ENCODE data around the gene PARP11.

PARP11 gene

DNA sequence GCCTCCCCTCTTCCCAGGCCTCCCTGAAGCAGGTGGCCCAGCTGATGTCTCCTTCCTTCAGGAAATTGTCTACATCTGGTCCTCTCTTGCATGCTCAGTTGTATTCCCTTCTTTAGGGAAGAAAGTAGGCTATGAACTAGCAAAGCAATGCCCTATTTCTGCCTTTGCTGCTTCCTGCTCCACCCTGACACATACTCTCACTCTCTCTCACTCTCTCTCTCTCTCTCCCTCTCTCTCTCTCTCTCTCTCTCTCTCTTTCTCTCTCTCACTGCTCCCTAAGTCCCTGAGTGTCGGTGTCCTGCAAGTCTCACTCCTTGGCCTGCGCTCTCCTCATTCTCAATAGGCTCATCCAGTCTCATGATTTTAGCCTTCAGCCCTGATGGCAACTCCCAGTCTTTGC lies 19.4 kb upstream of the PARP11 start:
- Histone ChIP-seq H3K36me3 (no peaks in the 10 kb centered on the region), H3K4me1 (ENCODE audit: control insufficient read depth in 1 of 2, insufficient read depth in 1 of 2, low read depth in 1 of 2, low read length in 1 of 2) (peaks cover 15 to 16% of the 10 kb centered on the region in 2 experiments), H3K27ac (no peak overlapping the region), H3K4me3 (ENCODE audit: low read depth in 1 of 2, low read length in 1 of 2) (no peak overlapping the region), H3K27me3 (no peaks in the 10 kb centered on the region), H3K9me3 (no peaks in the 10 kb centered on the region)
- no peak for TF ChIP-seq CTCF (IDR thresholded peaks at IDR 0.05)

- H3K27me3 ChIP-seq: no peaks in the 10 kb centered on the region
- peaks cover 1 to 2% of the 10 kb centered on the region in 2 experiments for H3K4me1 ChIP-seq (ENCODE audit: control insufficient read depth in 1 of 2, insufficient read depth in 1 of 2, low read depth in 1 of 2, low read length in 1 of 2)
- H3K4me3 ChIP-seq (ENCODE audit: low read depth in 1 of 2, low read length in 1 of 2): no peak overlapping the region
- no peak overlapping the region for H3K27ac ChIP-seq
- H3K9me3 ChIP-seq: no peaks in the 10 kb centered on the region
- no peaks in the 10 kb centered on the region for H3K36me3 ChIP-seq
- TF ChIP-seq CTCF (IDR thresholded peaks at IDR 0.05): no peak
Measured at GRCh38 chr12:3891201-3891600, 18.0 kb upstream of the PARP11 start.

- Histone ChIP-seq H3K4me3 (ENCODE audit: low read depth in 1 of 2, low read length in 1 of 2) (no peak overlapping the region), H3K36me3 (no peaks in the 10 kb centered on the region), H3K4me1 (ENCODE audit: control insufficient read depth in 1 of 2, insufficient read depth in 1 of 2, low read depth in 1 of 2, low read length in 1 of 2) (no peaks in the 10 kb centered on the region), H3K27me3 (peaks cover 9% of the 10 kb centered on the region), H3K9me3 (no peaks in the 10 kb centered on the region), H3K27ac (no peak overlapping the region)
- TF ChIP-seq CTCF (IDR thresholded peaks at IDR 0.05): no peak
Measured at GRCh38 chr12:3888659-3889058, 15.5 kb upstream of the PARP11 start.

- Histone ChIP-seq H3K9me3 (no peaks in the 10 kb centered on the region), H3K27me3 (peaks cover 18% of the 10 kb centered on the region), H3K36me3 (no peaks in the 10 kb centered on the region), H3K4me1 (ENCODE audit: control insufficient read depth in 1 of 2, insufficient read depth in 1 of 2, low read depth in 1 of 2, low read length in 1 of 2) (no peaks in the 10 kb centered on the region), H3K4me3 (ENCODE audit: low read depth in 1 of 2, low read length in 1 of 2) (no peak overlapping the region), H3K27ac (no peak overlapping the region)
- TF ChIP-seq CTCF (IDR thresholded peaks at IDR 0.05): peak; percentile 68
Measured at GRCh38 chr12:3885277-3886094, 12.3 kb upstream of the PARP11 start.

GRCh38 chr12:3884671-3885070 lies 11.5 kb upstream of the PARP11 start:
- Histone ChIP-seq H3K4me3 (ENCODE audit: low read depth in 1 of 2, low read length in 1 of 2) (no peak overlapping the region), H3K4me1 (ENCODE audit: control insufficient read depth in 1 of 2, insufficient read depth in 1 of 2, low read depth in 1 of 2, low read length in 1 of 2) (no peaks in the 10 kb centered on the region), H3K27me3 (peaks cover 18% of the 10 kb centered on the region), H3K9me3 (no peaks in the 10 kb centered on the region), H3K27ac (no peak overlapping the region), H3K36me3 (no peaks in the 10 kb centered on the region)
- TF ChIP-seq CTCF (IDR thresholded peaks at IDR 0.05): no peak
